GM12892 (cell line): ENCODE results near the gene AP3S1.

ENCODE experiments used
- POLR2A ChIP-seq: IDR thresholded peaks from 2 replicates; pipeline ENCODE4 v1.6.1; 2011; ENCODE audit warnings: low read depth, low read length, control low read depth
- POLR2AphosphoS5 ChIP-seq: IDR thresholded peaks from 2 replicates; pipeline ENCODE4 v1.6.1; 2011; ENCODE audit warnings: low read depth, low read length, control low read depth
- TAF1 ChIP-seq: IDR thresholded peaks from 2 replicates; pipeline ENCODE4 v1.6.1; 2011; ENCODE audit warnings: low read depth, mild to moderate bottlenecking, control low read depth, low read length, borderline replicate concordance

DNA sequence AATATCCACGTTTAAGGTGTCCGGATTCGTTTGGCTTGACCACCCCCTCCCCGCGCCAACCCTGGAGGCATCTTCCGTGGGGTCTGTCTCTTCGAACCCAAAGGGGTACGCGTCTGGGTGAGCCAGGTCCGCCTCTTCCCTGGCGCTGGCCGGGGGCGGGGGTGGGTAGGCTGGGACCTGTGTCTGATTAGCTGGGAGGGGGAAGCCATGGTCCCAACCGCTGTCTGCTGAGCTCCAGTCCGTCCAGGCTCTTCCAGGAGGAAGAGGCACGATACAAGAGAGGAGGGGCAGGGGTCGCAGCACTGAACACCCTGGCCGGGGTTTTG is 120.5 kb downstream of the AP3S1 start, which contains the start of gene LVRN:
- TF ChIP-seq POLR2A (no peak), POLR2AphosphoS5 (no peak), TAF1 (no peak)
